ENCODE results near the gene COL9A1.

DNA sequence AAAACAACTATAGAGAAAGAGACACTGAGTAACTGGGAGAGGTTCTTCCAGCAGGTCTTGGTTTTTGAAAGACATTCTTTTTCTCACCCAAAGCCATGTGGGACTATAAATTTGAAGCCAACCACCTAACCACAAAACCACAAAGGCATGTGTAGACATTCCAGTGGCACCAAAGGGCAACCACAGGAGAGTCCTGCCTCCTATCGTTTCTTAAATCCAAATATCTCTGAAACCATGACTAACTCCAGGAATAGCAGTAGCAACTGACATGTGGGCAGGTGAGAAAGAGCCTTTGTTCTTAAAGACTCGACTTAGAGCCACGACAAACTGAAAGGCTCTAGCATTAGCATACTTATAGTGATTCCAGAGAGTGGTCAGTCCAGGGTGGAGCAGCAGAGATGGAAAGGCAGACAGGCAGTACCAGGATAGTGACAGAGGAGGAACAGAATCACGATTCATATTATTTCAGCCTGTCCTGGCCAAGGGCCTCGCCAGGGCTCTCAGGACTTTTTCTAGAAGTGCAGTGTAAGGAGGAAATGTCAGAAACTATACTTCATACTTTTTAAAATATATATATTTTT is 9.4 kb upstream of the COL9A1 start:
- TF ChIP-seq, protein P1, sequence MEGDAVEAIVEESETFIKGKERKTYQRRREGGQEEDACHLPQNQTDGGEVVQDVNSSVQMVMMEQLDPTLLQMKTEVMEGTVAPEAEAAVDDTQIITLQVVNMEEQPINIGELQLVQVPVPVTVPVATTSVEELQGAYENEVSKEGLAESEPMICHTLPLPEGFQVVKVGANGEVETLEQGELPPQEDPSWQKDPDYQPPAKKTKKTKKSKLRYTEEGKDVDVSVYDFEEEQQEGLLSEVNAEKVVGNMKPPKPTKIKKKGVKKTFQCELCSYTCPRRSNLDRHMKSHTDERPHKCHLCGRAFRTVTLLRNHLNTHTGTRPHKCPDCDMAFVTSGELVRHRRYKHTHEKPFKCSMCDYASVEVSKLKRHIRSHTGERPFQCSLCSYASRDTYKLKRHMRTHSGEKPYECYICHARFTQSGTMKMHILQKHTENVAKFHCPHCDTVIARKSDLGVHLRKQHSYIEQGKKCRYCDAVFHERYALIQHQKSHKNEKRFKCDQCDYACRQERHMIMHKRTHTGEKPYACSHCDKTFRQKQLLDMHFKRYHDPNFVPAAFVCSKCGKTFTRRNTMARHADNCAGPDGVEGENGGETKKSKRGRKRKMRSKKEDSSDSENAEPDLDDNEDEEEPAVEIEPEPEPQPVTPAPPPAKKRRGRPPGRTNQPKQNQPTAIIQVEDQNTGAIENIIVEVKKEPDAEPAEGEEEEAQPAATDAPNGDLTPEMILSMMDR (IDR thresholded peaks at IDR 0.05; ENCODE audit: poor library complexity): no peak
- TF ChIP-seq EZH2phosphoT487 (IDR thresholded peaks at IDR 0.05; ENCODE audit: low read depth, severe bottlenecking, unreplicated experiment): no peak

All from hepatocyte (in vitro differentiated cells).